Right kidney (tissue), 1 donor: ENCODE measurements around the gene MBOAT1.

Experiments
- DNase-seq: peaks from one replicate; pipeline ENCODE4 v3.0.0-alpha.2; 2016

MBOAT1 gene

DNA sequence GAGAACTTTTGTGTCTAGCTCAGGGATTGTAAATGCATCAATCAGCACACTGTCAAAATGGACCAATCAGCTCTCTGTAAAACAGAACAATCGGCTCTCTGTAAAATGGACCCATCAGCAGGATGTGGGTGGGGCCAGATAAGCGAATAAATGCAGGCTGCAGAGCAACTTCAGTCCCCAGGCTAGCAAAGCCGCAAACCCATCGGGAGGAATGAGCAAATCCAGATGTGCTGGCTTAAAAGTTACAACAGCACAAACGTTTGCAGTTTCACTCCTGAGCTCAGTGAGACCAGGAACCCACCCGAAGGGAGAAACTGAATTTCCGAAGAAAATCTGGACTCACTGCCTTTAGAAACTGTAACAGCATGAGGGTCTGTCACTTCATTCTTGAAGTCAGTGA lies 21.9 kb upstream of the MBOAT1 start:
- DNase-seq: no peak

DNA sequence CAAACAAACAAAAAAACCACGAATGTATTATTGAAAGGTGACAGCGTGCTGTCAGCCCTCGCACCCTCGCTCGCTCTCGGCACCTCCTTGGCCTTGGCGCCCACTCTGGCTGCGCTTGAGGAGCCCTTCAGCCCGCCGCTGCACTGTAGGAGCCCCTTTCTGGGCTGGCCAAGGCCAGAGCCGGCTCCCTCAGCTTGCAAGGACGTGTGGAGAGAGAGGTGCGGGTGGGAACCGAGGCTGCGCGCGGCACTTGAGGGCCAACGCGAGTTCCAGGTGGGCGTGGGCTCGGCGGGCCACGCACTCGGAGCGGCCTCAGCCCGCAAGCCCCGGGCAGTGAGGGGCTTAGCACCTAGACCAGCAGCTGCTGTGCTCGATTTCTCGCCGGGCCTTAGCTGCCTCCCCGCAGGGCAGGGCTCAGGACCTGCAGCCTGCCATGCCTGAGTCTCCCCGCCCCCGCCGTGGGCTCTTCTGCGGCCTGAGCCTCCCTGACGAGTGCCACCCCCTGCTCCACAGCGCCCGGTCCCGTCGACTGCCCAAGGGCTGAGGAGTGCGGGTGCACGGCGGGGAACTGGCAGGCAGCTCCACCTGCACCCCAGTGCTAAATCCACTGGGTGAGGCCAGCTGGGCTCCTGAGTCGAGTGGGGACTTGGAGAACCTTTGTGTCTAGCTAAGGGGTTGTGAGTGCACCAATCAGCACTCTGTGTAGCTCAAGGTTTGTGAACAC lies 20.9 kb upstream of the MBOAT1 start:
- no peak for DNase-seq

- no peak for DNase-seq
These were observed 19.9 kb upstream of the MBOAT1 start for GRCh38 chr6:20232188-20232587.

- DNase-seq: no peak
These were observed 18.3 kb upstream of the MBOAT1 start for GRCh38 chr6:20230401-20231119.

DNA sequence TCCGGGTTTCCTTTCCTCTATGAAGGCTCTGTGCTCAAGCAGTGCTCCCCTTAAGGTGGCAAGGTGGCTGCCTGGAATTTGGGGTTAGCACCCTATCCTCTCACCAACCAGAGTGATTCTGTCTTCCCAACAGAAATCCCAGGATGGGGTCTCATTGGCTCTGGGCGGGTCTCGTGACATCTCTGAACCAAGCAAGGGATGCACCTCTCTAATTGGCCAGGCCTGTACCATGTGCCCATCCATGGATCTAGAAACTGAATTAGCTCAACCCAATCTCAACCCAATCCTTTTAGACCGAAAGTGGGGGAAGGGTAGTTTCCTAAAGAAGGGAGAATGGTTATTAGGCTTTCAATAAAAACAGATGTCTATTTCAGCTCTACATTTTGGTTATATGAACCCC lies 17.6 kb upstream of the MBOAT1 start:
- DNase-seq: no peak

DNA sequence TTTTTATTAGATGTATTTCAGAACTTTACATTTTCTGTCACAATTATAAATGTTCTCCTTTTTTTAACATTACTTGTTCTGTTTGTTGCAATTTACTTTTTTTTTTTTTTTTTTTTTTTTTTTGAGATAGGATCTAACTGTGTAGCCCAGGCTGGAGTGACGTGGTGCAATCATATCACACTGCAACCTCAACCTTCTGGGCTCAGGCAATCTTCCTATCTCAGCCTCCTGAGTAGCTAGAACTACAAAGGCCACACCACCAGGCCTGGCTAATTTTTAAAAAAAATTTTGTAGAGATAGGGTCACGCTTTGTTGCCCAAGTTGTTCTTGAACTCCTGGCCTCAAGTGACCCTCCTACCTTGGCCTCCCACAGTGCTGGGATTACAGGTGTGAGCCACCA lies 15.1 kb upstream of the MBOAT1 start:
- DNase-seq: no peak

- no peak for DNase-seq
These were observed 10.9 kb upstream of the MBOAT1 start for GRCh38 chr6:20223141-20223540.

DNA sequence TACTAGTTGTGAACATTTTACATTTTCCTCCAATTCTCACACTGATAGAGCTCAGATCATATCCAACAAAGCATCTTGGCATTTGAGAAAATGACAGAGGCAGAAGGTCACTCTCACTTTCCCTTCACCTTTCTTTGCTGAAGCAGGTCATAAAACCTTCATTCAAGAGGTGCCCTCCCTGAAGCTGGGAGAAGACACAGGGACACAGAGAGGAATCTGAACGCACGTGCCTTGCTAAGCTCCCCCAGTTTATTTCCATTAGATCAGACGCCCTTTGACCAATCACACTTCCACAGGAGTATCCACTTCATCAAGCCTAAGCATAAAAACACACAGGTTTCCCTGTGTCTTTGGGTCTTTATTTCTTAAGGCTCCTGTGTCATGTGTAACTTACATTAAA lies 9.2 kb upstream of the MBOAT1 start:
- no peak for DNase-seq

- DNase-seq: no peak
These were observed 8.1 kb upstream of the MBOAT1 start for GRCh38 chr6:20220359-20220758.

DNA sequence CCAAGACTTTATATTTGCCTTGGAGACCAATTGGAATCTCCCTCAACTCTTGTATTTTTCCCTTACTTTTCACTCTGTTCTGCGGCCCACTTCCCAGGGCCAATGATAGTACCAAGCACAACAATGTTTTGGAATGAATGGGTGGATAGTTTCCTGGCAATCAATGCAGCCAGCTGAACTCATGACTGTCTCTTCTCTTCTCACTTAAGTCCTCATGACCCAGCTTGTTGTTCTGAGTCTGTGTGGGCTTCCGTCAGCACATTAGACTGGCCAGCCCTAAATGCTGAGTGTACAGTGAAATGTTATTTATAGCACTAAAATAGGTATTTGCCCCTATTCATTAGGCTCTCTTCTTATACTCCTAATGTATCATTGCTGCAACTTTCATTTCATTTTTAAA lies 5.6 kb upstream of the MBOAT1 start:
- DNase-seq: no peak

- DNase-seq: no peak
These were observed 5.1 kb upstream of the MBOAT1 start for GRCh38 chr6:20217324-20217855.

- no peak for DNase-seq
These were observed 3.0 kb upstream of the MBOAT1 start for GRCh38 chr6:20215310-20215709.

GRCh38 chr6:20213271-20213798 lies 1.1 kb upstream of the MBOAT1 start:
- DNase-seq: no peak

DNA sequence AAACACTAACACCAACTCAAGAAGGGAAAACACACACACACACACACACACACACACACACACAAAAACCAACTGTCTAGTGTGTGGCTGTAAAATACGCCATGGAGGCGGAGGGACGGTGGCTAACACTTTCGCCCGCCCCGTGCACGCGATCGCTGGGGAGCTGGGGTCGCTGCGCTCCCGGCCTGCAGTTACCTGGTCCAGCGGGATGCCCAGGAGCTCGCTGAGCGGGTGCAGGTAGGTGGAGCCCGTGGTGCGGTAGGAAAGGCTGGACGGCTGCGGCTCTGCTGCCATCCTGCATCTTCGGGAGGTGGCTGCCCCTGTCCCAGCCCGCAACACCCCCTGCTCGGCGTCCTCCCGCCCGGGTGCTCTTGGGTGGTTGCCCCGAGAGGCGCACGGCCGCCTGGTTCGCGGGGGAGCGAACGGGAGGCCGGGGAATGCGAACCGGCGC lies 303 bp downstream of the MBOAT1 start:
- DNase-seq: peak; percentile 98

- DNase-seq: peak; percentile 51
These were observed 980 bp downstream of the MBOAT1 start for GRCh38 chr6:20211037-20211940.

- no peak for DNase-seq
These were observed 2.1 kb downstream of the MBOAT1 start for GRCh38 chr6:20210158-20210557.

GRCh38 chr6:20208687-20209378 lies 3.4 kb downstream of the MBOAT1 start:
- DNase-seq: no peak

DNA sequence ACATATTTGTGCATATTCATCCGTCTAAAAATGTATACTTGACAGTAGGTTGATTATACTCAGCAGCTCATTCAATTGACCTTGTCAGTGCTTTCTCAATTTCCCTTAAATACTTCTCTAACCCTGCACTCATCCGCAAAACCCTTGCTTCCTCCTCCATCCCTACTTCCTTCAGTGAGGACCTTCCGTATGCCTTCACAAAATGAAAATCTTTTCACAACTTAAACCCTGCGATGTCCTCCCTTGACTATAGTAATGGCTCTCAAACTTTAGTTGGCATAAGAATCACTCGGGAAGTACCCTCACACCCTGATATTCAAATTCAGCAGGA lies 5.2 kb downstream of the MBOAT1 start:
- no peak for DNase-seq

DNA sequence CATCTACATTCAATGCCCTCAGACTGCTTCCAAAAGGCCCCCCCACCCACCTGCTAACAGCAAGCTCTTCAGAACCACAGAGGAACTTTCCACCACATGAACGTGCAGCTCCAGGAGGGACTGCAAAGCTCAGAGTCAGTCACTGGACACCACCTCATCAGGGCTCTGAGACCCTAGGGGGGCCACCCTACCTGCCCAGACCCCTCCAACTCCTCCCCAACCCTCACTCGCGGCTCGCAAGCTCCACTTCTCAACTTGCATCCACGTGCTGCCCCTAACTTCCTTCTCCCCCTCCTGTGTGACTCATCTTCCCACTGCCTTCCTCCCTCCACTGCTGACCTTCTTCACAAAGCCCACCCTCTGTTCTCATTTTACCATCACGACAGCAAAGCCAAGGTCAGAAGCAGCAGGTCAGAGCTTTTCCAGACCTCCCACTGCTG lies 6.5 kb downstream of the MBOAT1 start:
- DNase-seq: no peak

GRCh38 chr6:20204512-20204894 lies 7.8 kb downstream of the MBOAT1 start:
- no peak for DNase-seq

- DNase-seq: no peak
These were observed 8.4 kb downstream of the MBOAT1 start for GRCh38 chr6:20203561-20204511.
